HuH-7.5 (cell line): ENCODE results near the gene AFAP1L2.

Experiments used
- DNase-seq: peaks from one replicate; pipeline ENCODE4 v3.0.0; 2011; ENCODE audit warnings: low spot score

Gene AFAP1L2

DNA sequence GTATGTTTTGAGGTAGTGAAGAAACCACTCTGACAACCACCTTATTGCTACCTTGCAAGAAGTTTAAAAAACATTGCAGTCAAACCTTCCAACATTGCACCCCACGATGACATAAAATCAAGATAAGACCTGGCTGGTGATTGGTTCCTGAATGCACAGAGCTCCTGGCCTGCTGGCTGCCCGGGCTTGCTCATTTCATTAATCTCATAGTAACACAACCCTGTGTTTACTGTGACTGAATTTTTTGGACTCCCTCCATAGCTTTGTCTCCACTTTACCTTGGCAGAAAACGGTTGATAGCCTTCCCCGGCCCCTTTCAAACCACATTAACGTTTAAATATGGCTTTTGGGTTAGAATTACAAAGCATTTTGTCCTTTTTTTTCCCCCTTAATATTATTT is 137.8 kb downstream of the AFAP1L2 start:
- DNase-seq, result no peak

DNA sequence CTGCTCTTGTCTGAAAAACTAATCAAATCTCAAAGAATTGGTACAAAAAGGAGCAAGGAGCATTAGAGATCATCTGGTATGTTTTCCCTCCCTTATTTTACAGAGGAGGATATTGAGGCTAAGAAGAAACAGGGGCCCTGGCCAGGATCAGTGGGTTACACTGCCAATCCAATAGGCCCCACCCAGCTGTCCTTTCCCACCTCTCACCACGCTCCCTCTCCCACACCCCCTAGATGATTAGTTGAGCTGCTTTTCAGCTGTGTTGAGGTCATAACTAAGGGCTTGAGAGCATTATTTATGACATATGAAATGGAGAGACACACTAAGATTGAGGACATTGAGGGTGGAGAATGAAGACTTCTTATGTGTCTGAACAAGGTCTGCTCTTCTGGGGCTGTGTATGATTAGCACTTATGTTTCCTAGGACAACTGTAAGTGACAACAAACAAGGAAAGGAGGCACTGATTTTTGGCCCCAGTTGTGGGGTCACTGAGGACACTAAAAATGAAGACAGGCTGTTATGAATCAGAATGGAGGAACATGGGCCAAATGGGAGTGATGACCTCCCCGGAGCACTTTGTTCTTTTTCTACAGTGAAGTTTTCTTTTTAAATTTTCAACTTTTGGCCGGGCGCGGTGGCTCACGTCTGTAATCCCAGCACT is 138.8 kb downstream of the AFAP1L2 start:
- DNase-seq, result no peak

DNA sequence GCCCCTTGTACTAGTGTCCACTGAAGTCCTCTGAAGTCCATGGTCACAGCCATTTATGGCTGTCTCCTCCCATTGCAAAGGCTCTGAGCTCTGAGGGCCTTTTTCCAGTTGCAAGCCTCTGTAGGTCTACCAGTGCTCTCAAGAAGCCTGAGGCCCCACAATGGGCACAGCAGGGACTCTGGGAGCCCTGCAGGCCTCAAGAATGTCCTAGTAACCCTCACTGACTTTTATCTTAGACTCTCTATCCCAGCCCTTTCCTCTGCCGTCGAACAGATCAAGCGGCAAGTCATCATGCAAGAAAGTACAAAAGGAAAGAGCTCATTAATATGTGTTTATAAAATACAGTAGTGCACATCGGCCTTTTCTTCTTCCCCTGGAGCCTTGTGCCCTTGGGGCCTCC is 141.8 kb downstream of the AFAP1L2 start:
- DNase-seq, result no peak

DNA sequence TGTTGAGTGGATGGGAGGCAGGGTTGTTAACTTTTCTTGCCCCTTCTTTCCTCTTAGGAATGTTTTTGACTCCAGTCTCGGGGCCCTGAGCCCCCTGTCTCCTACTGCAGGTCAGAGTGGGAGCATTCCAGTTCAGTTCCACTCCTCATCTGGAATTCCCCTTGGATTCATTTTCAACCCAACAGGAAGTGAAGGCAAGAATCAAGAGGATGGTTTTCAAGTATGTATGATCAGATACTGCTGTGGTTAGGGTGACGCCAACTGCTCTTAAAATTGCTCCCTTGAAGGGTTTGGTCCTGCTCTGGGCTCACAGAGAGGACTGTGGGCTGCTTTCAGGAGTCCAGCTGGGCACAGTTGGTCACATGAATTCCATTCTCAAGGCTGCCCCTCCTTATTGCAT is 143.2 kb downstream of the AFAP1L2 start:
- no peak for DNase-seq

DNA sequence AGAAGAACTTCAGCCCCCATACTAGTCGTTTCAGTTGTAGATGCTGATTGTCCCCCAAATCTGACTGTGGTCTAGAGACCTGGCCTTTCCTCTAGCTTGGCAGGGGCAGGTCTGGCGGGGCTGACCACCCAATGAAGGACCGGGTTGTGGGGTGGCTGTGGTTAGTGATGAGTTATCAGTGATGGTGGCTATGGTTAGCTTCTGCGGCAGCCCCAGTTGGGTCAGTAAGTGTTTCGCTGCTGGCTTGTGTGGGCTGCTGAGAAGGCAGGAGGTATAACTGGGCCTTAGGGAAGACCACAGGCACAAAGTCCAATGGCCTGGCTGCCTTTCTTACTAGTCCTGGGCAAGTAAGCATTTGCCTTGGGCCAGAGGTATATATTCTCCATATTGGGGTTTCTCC is 143.9 kb downstream of the AFAP1L2 start:
- DNase-seq, result no peak

DNA sequence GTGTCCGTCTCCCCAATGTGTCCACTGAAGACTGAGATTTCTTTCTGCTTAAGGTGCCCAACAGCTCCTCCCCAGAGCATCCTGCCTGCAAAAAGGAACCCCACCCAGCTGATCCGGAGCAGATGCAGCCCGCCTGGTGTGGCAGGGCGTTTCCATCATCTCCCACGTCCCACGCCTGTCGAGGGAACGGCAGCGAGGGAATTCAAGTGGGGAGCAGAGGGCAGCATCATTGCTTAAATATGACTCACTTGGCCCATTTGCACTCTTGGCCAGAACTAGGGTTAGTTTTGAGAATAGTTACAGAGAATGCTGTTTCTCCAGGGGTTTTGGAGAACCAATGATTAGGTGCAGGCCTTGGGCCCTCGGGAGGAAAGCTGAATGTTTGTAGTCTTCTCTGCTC is 144.5 kb downstream of the AFAP1L2 start:
- DNase-seq, result no peak

DNA sequence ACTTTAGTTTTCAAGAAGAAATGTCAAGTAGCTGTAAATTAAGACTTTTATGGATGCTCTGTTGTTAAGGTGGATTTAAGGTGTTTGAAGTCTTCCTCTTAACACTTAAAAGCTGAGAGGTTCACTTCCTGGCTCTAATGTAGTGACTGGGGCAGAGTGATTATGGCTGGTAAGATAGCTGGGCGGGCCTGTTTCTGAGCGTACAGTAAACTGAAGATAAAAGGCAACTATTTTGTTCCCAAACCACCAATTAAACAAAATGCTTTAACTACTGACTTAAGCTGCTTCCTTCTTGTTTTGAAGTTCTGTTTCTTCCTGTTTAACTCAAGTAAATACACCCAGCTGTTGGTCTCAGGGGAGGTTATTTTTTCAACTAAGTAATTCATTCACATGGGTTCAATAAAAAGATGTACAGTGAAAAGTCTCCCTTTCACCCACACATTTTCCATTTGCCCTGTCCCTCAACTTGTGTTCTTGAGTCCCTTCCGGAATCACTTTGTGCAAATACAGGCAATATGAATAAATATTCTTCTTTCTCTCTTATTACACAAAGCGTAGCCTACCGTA is 145.9 kb downstream of the AFAP1L2 start:
- DNase-seq, result no peak

DNA sequence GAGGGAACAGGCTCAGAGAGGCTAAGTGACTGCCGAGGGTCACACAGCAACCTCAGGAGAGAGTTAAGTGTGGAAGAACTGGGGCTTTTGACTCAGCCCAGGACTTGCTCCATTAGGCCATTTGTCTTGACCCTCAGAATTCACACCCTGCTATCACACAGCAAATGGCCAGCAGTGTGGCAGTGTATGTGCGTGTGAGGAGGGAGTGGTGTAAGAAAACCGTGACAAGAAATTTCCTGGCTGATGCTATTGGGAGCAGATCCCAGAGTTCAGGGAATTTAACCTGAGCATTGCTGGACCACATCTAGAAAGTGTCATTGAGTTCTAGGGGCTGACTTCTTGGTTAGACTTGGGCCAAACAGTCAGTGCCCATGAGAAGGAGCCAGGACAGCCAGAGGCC is 146.8 kb downstream of the AFAP1L2 start:
- no peak for DNase-seq

DNA sequence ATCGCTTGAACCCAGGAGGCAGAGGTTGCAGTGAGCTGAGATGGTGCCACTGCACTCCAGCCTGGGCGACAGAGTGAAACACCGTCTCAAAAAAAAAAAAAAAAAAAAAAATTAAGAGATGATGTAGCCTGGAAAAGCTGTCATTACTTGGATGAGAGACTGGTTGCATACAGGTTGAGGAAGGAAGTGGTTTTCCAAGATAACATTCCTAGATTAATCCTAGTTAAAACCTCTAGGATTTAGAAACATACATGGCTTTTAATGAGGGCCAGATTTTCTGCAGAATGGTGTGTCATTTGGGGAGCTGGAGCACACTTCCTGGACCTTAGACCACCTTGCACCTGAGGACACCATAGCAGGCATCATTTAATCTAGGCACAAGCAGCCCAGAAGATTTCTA is 147.5 kb downstream of the AFAP1L2 start:
- DNase-seq, result no peak

DNA sequence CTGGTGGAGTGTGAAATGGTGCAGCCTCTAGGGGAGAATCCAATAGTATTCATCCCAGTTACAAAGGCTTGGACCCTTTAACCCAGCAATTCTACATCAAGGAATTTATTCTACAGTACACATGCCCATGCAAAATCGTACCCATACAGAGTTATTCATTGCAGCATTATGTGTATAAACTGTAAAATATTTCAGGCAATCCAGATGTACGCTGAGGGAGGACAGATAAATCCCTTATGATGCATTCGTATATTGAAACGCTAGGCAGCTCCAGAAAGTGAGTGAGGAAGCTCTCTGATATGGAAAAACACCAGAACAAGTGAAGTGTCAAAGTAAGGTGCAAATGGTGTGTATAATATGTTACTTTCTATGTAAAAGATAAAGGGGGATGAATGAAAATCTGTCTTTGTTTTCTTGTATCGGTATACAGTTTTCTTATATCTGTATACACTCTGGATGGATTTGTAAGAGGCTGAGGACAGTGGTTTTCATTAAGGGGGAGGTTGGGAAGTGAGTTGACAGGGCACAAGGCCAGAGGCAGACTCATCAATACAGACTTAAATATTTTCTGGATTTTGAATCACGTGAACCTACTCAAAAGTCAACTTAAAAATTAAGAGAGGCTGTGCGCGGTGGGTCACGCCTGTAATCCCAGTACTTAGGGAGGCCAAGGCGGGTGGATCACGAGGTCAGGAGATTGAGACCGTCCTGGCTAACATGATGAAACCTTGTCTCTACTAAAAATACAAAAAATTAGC is 148.1 kb downstream of the AFAP1L2 start:
- no peak for DNase-seq

DNA sequence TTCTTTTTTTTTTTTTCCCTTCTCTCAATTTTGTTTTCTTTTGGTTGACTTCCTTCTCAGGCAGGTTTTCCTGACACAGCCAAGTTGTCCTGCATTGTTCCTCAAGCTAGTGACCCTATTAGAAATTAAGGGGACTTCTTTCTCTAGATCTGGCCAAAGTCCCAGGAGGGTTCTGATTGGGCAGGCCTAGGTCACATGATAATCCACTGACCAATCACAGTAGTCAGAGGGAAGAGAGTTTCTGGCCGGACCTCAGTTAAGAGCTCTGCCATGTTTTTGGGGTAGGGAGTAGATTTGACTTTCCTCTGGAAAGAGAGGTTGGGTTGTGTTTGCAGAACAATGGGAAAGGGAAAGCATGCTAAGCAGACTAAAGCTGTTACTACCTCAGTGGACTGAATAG is 149.1 kb downstream of the AFAP1L2 start:
- DNase-seq, result no peak

DNA sequence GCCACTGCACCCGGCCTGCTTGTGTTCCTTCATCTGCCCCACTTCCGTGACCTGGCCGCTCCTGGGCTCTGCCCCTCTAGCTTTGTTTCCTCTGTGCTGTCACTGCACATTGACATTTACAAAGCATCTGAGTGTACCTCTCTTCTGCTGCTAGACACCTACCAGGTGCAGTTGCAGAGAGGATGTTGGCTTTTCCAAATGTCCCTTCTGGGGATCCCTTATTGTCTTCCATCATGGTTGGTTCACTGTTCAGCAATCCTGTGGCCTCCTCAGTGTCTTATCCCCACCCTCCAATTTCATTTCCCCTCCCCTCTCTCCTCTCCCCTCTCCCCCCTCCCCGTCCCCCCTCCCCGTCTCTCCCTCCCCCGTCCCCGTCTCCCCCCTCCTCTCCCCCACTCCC is 151.4 kb downstream of the AFAP1L2 start:
- no peak for DNase-seq

DNA sequence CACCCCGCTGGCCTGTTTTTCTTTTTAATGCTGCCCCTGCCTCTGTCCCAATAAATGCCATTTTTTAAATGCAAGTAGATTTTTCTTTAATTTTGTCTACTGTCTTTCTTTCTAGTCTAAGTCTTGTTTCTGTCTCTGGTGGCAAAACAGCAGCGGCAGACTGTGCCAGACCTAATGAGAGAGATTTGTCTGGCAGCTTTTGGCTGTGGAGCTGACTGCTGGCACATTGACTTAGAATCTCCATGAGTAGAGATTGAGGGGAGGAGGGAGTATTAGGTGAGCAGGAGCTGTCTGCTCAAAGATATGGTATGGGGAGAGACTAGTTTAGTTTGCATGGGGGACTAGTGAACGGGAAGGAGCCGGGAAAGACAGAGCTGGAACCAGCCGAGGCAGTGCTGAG is 152.2 kb downstream of the AFAP1L2 start:
- no peak for DNase-seq

DNA sequence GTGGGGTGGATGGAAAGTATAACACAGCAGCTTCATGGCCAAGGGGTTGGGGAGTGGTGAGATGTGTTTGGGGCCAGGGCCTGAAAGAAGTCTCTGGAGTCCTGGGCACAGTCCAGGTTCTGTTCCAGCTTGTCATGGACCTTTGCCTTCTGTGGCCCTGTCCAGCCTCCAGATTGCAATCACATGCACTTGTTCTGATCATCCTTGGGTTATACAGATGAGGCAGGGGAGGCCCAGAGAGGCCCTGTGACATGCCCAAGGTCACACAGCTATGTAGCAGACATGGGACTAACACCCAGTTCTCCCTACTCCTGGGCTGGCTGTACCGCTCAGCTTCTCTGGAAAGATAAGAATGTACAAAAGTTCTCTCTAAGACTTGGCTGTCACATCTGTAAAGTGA is 153.6 kb downstream of the AFAP1L2 start:
- no peak for DNase-seq

DNA sequence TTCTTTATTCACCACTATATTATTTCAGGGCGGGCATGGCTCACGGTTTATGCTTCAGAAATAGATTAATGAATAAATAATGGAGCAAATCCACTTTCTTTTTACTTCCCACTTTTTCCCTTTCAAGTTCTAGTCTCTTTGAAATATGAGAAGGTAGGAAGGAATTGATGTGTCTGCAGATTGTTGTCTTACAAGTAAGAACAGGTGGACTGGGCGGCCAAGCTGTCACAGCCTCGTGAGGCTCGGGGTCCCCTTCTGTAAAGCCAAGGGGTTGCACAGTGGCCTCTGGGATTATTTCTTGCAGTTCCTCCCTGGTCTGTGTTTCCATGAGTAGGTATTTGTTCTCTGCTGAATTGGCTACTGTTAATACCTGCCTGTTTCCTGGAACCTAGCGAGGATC is 154.1 kb downstream of the AFAP1L2 start:
- no peak for DNase-seq

DNA sequence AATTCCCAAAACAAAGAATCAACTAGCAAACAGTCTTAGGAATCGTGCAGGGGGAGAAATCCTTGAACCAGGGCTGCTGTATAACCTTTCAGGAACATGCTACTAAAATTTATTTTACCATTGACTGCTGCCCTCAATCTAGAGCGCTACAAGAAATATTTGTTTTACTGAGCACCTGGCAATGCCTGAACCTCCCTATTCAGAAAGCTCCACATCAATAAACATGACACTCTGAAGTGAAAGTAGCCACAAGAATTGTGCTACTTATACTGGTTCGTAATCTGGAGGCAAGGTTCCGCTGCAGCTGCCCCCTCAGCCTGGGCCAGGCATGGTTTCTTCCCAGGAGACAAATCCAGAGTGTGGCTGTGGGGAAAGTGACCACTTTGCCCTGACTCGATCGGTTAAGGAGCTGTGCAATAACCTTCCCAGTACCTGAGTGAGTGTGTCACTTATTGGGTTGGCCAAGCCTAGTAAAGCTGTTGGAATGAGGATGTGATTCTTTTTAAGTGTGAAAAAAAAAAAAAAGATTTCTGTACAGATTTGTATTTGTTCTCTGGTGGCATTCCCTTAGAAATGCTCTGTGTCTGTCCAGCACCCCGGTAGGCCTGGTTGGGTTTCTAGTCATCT is 157.5 kb downstream of the AFAP1L2 start:
- DNase-seq, result no peak

DNA sequence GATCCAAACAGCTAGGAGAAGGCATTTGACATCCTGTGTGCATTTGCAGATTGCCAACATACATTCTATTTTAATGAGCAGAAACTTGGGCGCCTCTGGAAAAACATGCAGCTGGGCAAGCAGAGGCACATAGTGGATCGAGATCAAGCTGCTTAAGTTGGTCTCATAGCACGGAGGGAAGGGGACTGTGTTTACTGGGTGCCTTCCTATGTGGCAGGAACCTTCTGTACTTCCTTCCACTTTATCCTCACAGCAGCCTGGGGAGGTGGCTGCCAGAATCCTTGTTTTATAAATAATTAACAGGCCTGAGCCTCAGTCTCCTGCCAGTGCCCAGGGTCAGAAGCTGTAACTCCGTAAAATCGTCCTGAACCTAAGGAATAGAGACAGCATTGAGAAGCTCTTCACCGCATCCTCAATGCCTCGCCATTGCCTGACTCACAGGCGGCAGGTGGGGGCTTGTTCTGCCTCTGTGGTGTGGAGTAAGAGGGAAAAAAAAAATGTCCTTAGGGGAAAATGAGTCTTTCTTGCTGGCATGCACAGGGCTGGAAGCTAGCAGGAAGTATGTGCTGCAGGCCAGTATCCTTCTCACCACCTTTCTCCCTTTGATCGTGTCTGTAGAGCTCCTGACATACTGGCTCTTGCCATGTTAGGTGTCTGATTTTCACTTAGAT is 159.0 kb downstream of the AFAP1L2 start:
- DNase-seq, result no peak
